H1 (cell line): ENCODE results near the gene RTCA. TPM values are rescaled to one million over a fixed set of nuclear protein-coding genes. Genes with fewer than 3 reads are reported as not detected.

Experiments used
- CTCF ChIA-PET: fragments of 300-600 bp; sonication (Branson Sonifier 250); formaldehyde crosslinking; loops from one replicate; lab custom pipeline; 2021; ENCODE audit not compliant: partially characterized antibody; lab: Charles Lee
- POLR2A ChIA-PET: fragments of 300-600 bp; sonication (Branson Sonifier 250); formaldehyde crosslinking; loops from one replicate; lab custom pipeline; 2021; ENCODE audit warnings: inconsistent platforms; ENCODE audit not compliant: partially characterized antibody; lab: Charles Lee
- DNase-seq, 2 experiments: peaks; one replicate each; pipeline versions ENCODE4 v3.0.0 to v3.0.0-alpha.2; 2010 to 2022; ENCODE audit warnings: low spot score in 2 of 2, low read depth in 1 of 2, mixed read lengths in 1 of 2
- FAIRE-seq: peaks from 2 replicates; lab custom pipeline; 2011; peaks lifted over from hg19 to GRCh38; lab: Jason Lieb, UNC
- H2AFZ ChIP-seq: 2 replicates; pipeline ENCODE4 v1.8.1; 2012; ENCODE audit warnings: low read length, inconsistent platforms
- H2AK5ac ChIP-seq: 2 replicates; pipeline ENCODE4 v1.6.1; 2013; ENCODE audit warnings: low read depth, low read length
- H2BK120ac ChIP-seq: replicated peaks from 2 replicates; pipeline ENCODE3; 2013; ENCODE audit warnings: low read depth, low read length, inconsistent platforms
- H2BK12ac ChIP-seq: 2 replicates; pipeline ENCODE4 v1.6.1; 2013; ENCODE audit warnings: low read depth, low read length
- H2BK15ac ChIP-seq: 2 replicates; pipeline ENCODE4 v1.6.1; 2013; ENCODE audit warnings: low read length
- H2BK20ac ChIP-seq: 2 replicates; pipeline ENCODE4 v1.6.1; 2013; ENCODE audit warnings: low read length
- H2BK5ac ChIP-seq: 2 replicates; pipeline ENCODE4 v1.6.1; 2013; ENCODE audit warnings: low read depth, low read length
- H3K14ac ChIP-seq: 2 replicates; pipeline ENCODE4 v1.6.1; 2013; ENCODE audit warnings: inconsistent platforms; ENCODE audit not compliant: insufficient read length
- H3K18ac ChIP-seq: 2 replicates; pipeline ENCODE4 v1.6.1; 2013; ENCODE audit warnings: low read length; ENCODE audit errors: extremely low read depth
- H3K23ac ChIP-seq: 2 replicates; pipeline ENCODE4 v1.6.1; 2013; ENCODE audit warnings: inconsistent platforms; ENCODE audit not compliant: insufficient read length
- H3K23me2 ChIP-seq: 2 replicates; pipeline ENCODE4 v1.6.1; 2013; ENCODE audit warnings: low read depth, low read length
- H3K27ac ChIP-seq: 2 replicates; pipeline ENCODE4 v1.6.1; 2011; ENCODE audit warnings: low read depth, low read length, inconsistent platforms
- H3K27me3 ChIP-seq, 4 experiments: replicated peaks in 1 of 4; 1 replicate in 1 of 4; 2 replicates in 3 of 4; pipeline versions ENCODE4 v1.6.1 to v1.8.1; 2011 to 2013; ENCODE audit warnings: low read length in 3 of 4, mild to moderate bottlenecking in 3 of 4, inconsistent platforms in 2 of 4, mixed read lengths in 2 of 4, moderate library complexity in 1 of 4; ENCODE audit not compliant: control insufficient read depth in 3 of 4, insufficient read depth in 3 of 4; ENCODE audit errors: extremely low read depth in 1 of 4
- H3K36me3 ChIP-seq, 4 experiments: 2 replicates each; pipeline versions ENCODE4 v1.6.1 to v1.8.1; 2011 to 2013; ENCODE audit warnings: mild to moderate bottlenecking in 4 of 4, low read length in 3 of 4, moderate library complexity in 2 of 4, control low read depth in 1 of 4, inconsistent platforms in 1 of 4; ENCODE audit not compliant: insufficient read depth in 4 of 4, control insufficient read depth in 2 of 4
- H3K4ac ChIP-seq: replicated peaks from 2 replicates; pipeline ENCODE3; 2013; ENCODE audit warnings: low read length, low read depth, mixed read lengths, inconsistent platforms; ENCODE audit not compliant: insufficient read length
- H3K4me1 ChIP-seq, 4 experiments: replicated peaks in 1 of 4; 1 replicate in 1 of 4; 2 replicates in 3 of 4; pipeline versions ENCODE4 v1.6.1 to v1.8.1; 2011 to 2013; ENCODE audit warnings: low read length in 3 of 4, inconsistent platforms in 2 of 4, mixed read lengths in 1 of 4; ENCODE audit not compliant: insufficient read depth in 4 of 4, control insufficient read depth in 3 of 4
- H3K4me2 ChIP-seq, 2 experiments: 2 replicates each; pipeline versions ENCODE4 v1.6.1 to v1.8.1; 2011 to 2013; ENCODE audit warnings: low read depth in 2 of 2, low read length in 2 of 2, control low read depth in 1 of 2, inconsistent platforms in 1 of 2, mild to moderate bottlenecking in 1 of 2; ENCODE audit not compliant: insufficient read depth in 1 of 2
- H3K4me3 ChIP-seq, 4 experiments: fragments of 200-600, 300-600 bp in 1 of 4; sonication (generic), shearing (Covaris generic), sonication (Bioruptor Twin) in 1 of 4; 2 replicates each; pipeline versions ENCODE4 v1.5.1 to v1.8.1; 2011 to 2016; ENCODE audit warnings: low read length in 4 of 4, low read depth in 3 of 4, control low read depth in 2 of 4, inconsistent platforms in 2 of 4, mild to moderate bottlenecking in 2 of 4, mixed read lengths in 1 of 4, moderate library complexity in 1 of 4; ENCODE audit not compliant: insufficient read depth in 2 of 4; ENCODE audit errors: extremely low read depth in 1 of 4
- H3K56ac ChIP-seq: replicated peaks from 2 replicates; pipeline ENCODE3; 2013; ENCODE audit warnings: low read depth, mild to moderate bottlenecking, mixed read lengths, low read length, inconsistent platforms; ENCODE audit not compliant: insufficient read length
- H3K79me1 ChIP-seq: 2 replicates; pipeline ENCODE4 v1.6.1; 2013; ENCODE audit warnings: low read depth, low read length, control low read depth
- H3K79me2 ChIP-seq, 2 experiments: 2 replicates each; pipeline versions ENCODE4 v1.6.1 to v1.8.1; 2012 to 2013; ENCODE audit warnings: low read length in 2 of 2, mild to moderate bottlenecking in 2 of 2, inconsistent platforms in 1 of 2; ENCODE audit not compliant: insufficient read depth in 2 of 2, control insufficient read depth in 1 of 2
- H3K9ac ChIP-seq, 4 experiments: replicated peaks in 1 of 4; 1 replicate in 1 of 4; 2 replicates in 3 of 4; pipeline versions ENCODE4 v1.6.1 to v1.8.1; 2011 to 2013; ENCODE audit warnings: low read depth in 3 of 4, low read length in 3 of 4, control low read depth in 2 of 4, mild to moderate bottlenecking in 2 of 4, moderate library complexity in 2 of 4, inconsistent platforms in 1 of 4; ENCODE audit errors: extremely low read depth in 1 of 4
- H3K9me3 ChIP-seq, 2 experiments: 2 replicates each; pipeline versions ENCODE4 v1.6.1 to v1.8.1; 2012 to 2013; ENCODE audit warnings: mild to moderate bottlenecking in 2 of 2, moderate library complexity in 2 of 2, control low read depth in 1 of 2, inconsistent platforms in 1 of 2, low read depth in 1 of 2, low read length in 1 of 2, mixed read lengths in 1 of 2; ENCODE audit not compliant: insufficient read depth in 2 of 2
- H4K20me1 ChIP-seq, 2 experiments: replicated peaks in 1 of 2; 2 replicates each; pipeline versions ENCODE3 to v1.8.1; 2011 to 2013; ENCODE audit warnings: inconsistent platforms in 2 of 2, low read length in 2 of 2, mild to moderate bottlenecking in 1 of 2; ENCODE audit not compliant: insufficient read depth in 2 of 2, control insufficient read depth in 1 of 2
- H4K5ac ChIP-seq: 2 replicates; pipeline ENCODE4 v1.6.1; 2013; ENCODE audit warnings: low read length, low read depth, mixed read lengths, inconsistent platforms; ENCODE audit not compliant: insufficient read length
- H4K8ac ChIP-seq: 2 replicates; pipeline ENCODE4 v1.8.0; 2013; ENCODE audit warnings: mild to moderate bottlenecking, moderate library complexity, low read length, inconsistent platforms; ENCODE audit not compliant: insufficient read depth; ENCODE audit errors: extremely low read depth
- H4K91ac ChIP-seq: replicated peaks from 2 replicates; pipeline ENCODE3; 2013; ENCODE audit warnings: low read length, mixed read lengths, inconsistent platforms; ENCODE audit not compliant: insufficient read length
- ATF3 ChIP-seq: IDR thresholded peaks from 2 replicates; pipeline ENCODE4 v1.6.1; 2011; ENCODE audit warnings: low read depth, mild to moderate bottlenecking, low read length; ENCODE audit not compliant: insufficient read depth
- BRCA1 ChIP-seq: IDR thresholded peaks from 2 replicates; pipeline ENCODE4 v1.6.1; 2012; ENCODE audit warnings: low read depth, low read length, improper control_type of control experiment
- CBX8 ChIP-seq: fragments of 300-800, 300-1000 bp; sonication (generic); IDR thresholded peaks from 2 replicates; pipeline ENCODE4 v1.7.1; 2016; ENCODE audit warnings: low read depth, low read length, borderline replicate concordance
- E2F6 ChIP-seq: IDR thresholded peaks from 2 replicates; pipeline ENCODE4 v1.6.1; 2012; ENCODE audit warnings: inconsistent platforms
- EP300 ChIP-seq, 2 experiments: IDR thresholded peaks; 1 replicate in 1 of 2; 2 replicates in 1 of 2; pipeline ENCODE4 v1.6.1; 2011 to 2012; ENCODE audit warnings: low read depth in 2 of 2, low read length in 2 of 2, mild to moderate bottlenecking in 2 of 2, borderline replicate concordance in 1 of 2, inconsistent platforms in 1 of 2, moderate library complexity in 1 of 2
- JUND ChIP-seq: IDR thresholded peaks from 2 replicates; pipeline ENCODE4 v1.6.1; 2011; ENCODE audit warnings: mild to moderate bottlenecking, improper control_type of control experiment, low read length
- MAX ChIP-seq: IDR thresholded peaks from 2 replicates; pipeline ENCODE4 v1.6.1; 2012; ENCODE audit warnings: inconsistent platforms
- TEAD4 ChIP-seq: IDR thresholded peaks from 2 replicates; pipeline ENCODE4 v1.6.1; 2012; ENCODE audit warnings: low read depth, low read length, inconsistent platforms, mixed read lengths
- YY1 ChIP-seq: IDR thresholded peaks from 2 replicates; pipeline ENCODE4 v1.6.1; 2011; ENCODE audit warnings: low read depth, mild to moderate bottlenecking, low read length
- WGBS, 2 experiments: shearing (Covaris generic) in 1 of 2; methylation state at CpG; one replicate each; pipeline versions ENCODE4 v1.1.6 to v1.1.7; 2013 to 2015; ENCODE audit warnings: low lambda C conversion rate in 2 of 2, mixed read lengths in 2 of 2, inconsistent platforms in 1 of 2, low coverage in 1 of 2, missing lambda C conversion rate in 1 of 2; ENCODE audit not compliant: insufficient replicate concordance in 2 of 2, insufficient coverage in 1 of 2, insufficient read length in 1 of 2; ENCODE audit errors: extremely low coverage in 1 of 2, missing lambda C conversion rate in 1 of 2; 5-methylcytosine and 5-hydroxymethylcytosine counted together
- polyA plus RNA-seq, 7 experiments: library from polyadenylated mRNA; depleted of rRNA in 3 of 7; stranded (reverse) in 5 of 7; unstranded in 2 of 7; fragments of >200 nt in 5 of 7; fragments of 200-250 nt in 2 of 7; gene quantifications; 1 replicate in 5 of 7; 2 replicates in 1 of 7; 4 replicates in 1 of 7; pipeline versions ENCODE4 v1.2.1 to v1.2.3, GENCODE V29; 2011 to 2013; ENCODE audit warnings: missing spikeins in 2 of 7, mixed read lengths in 2 of 7
- total RNA-seq: library from RNA; stranded (reverse); fragmentation: NEBNext Ultra II Directional; extraction: Animal tissue kit (Norgen Biotek cat#: 25700); gene quantifications from 2 replicates; pipeline ENCODE4 v1.2.1, GENCODE V29; 2021

Gene RTCA
- total and polyA plus RNA-seq, 2 of the 8 experiments (the other 6 are each of a cell fraction or from before 2014, with no cell fraction given): 13.8 to 31.6 TPM

- Histone ChIP-seq H3K4me1 (peaks cover 0 to 5% (median 0%) of the 10 kb centered on the region in 4 experiments; a peak in 2 of 7 replicates), H2AK5ac (peak within 1 kb of the TSS; percentile 88), H4K5ac (peak within 1 kb of the TSS; percentile 70), H2BK15ac (peak within 1 kb of the TSS; percentile 48; the same call in 1 of the 2 replicates), H2BK12ac (peak within 1 kb of the TSS; percentile 98), H3K9me3 (no peaks in the 10 kb centered on the region), H3K79me2 (peaks cover 0 to 39% of the 10 kb centered on the region in 2 experiments; a peak in 3 of 4 replicates), H3K18ac (peak within 1 kb of the TSS; percentile 89), H3K9ac (peak within 1 kb of the TSS; percentile 83 to 95 (median 92)), H2BK20ac (no peak within 1 kb of the TSS), H2AFZ (peak within 1 kb of the TSS; percentile 45), H2BK5ac (peak within 1 kb of the TSS; percentile 96), H4K20me1 (peaks cover 0 to 1% of the 10 kb centered on the region in 2 experiments), H2BK120ac (peak within 1 kb of the TSS; percentile 30), H3K27ac (peak within 1 kb of the TSS; percentile 96), H3K4me3 (peak within 1 kb of the TSS; percentile 80 to 96 (median 90)), H3K56ac (peak within 1 kb of the TSS; percentile 32), H3K27me3 (no peaks in the 10 kb centered on the region), H3K23ac (no peak within 1 kb of the TSS), H3K36me3 (no peaks in the 10 kb centered on the region; a peak in 1 of 8 replicates), H4K8ac (peak within 1 kb of the TSS; percentile 99; the same call in 1 of the 2 replicates), H4K91ac (peak within 1 kb of the TSS; percentile 23), H3K23me2 (peaks cover 6% of the 10 kb centered on the region), H3K4ac (peak within 1 kb of the TSS; percentile 22), H3K4me2 (peak within 1 kb of the TSS; percentile 83 to 88), H3K79me1 (0 out of 2 replicates have a peak, but pooled peaks cover 3% of the 10 kb centered on the region), H3K14ac (no peak within 1 kb of the TSS)
- CTCF ChIA-PET: interaction anchor here (0.8 to 0.9 kb wide), 2 partner anchors 15 to 127 kb away, joined by 3 read pairs; no protein-coding TSS in a partner anchor
- DNase-seq (peak; percentile 88 to 90), FAIRE-seq (peak; percentile 99)
- POLR2A ChIA-PET: interaction anchor here (0.6 to 3.7 kb wide), 14 partner anchors 9 to 213 kb away, joined by 3 to 30 read pairs (median 3); partner anchors contain the start of genes CDC14A, RTCA, SASS6 and TRMT13
- WGBS, 2 experiments: 7% methylated on average over 31 of the region's 31 CpGs; no CpG with 5 or more reads in 1 of the 2 experiments
- TF ChIP-seq YY1: peak; percentile 97
- TF ChIP-seq BRCA1: no peak
- TF ChIP-seq TEAD4: peak; percentile 90
- TF ChIP-seq EP300 (IDR thresholded peaks at IDR 0.05; ENCODE audit: borderline replicate concordance in 1 of 2, low read depth in 2 of 2, low read length in 2 of 2): peak in 1 of 2 experiments; percentile 61; a peak in 1 of 3 replicates
- 0 out of 2 replicates have a peak, but pooled peaks have one; percentile 16 for TF ChIP-seq E2F6
- no peak for TF ChIP-seq MAX
- TF ChIP-seq CBX8: no peak
- no peak for TF ChIP-seq ATF3
- TF ChIP-seq JUND: 0 out of 2 replicates have a peak, but pooled peaks have one; percentile 21
These were observed 16.3 kb upstream of the RTCA start, which contains the start of gene DBT for GRCh38 chr1:100249537-100250257. Gene DBT (minus strand): TSS chr1:100249834. CDS start chr1:100249820, 14 bp downstream.
